Colon (tissue), 2 donors: ENCODE measurements around the gene ITGB6.

Source experiments
- FAIRE-seq: peaks from 2 replicates; lab custom pipeline; 2012; peaks lifted over from hg19 to GRCh38; lab: Jason Lieb, UNC
- donor health status: control.
- donor health status: control.

Gene ITGB6

GRCh38 chr2:160199683-160200389, at the start of gene ITGB6:
ITGB6 (minus strand) TSS chr2:160200272; CDS start chr2:160200063, 209 bp downstream.
- FAIRE-seq, result no peak

GRCh38 chr2:160247296-160248035, 47.4 kb upstream of the ITGB6 start:
- no peak for FAIRE-seq

- FAIRE-seq, result no peak
Measured at GRCh38 chr2:160246356-160246755, 46.3 kb upstream of the ITGB6 start.

- FAIRE-seq, result no peak
Measured at GRCh38 chr2:160245614-160246155, 45.6 kb upstream of the ITGB6 start.

GRCh38 chr2:160242893-160243564, 43.0 kb upstream of the ITGB6 start:
- FAIRE-seq, result no peak

GRCh38 chr2:160241251-160242137, 41.4 kb upstream of the ITGB6 start:
- no peak for FAIRE-seq

GRCh38 chr2:160239436-160239835, 39.4 kb upstream of the ITGB6 start:
- FAIRE-seq, result no peak

- no peak for FAIRE-seq
Measured at GRCh38 chr2:160238392-160238791, 38.3 kb upstream of the ITGB6 start.

- no peak for FAIRE-seq
Measured at GRCh38 chr2:160232905-160233475, 32.9 kb upstream of the ITGB6 start.

- no peak for FAIRE-seq
Measured at GRCh38 chr2:160229591-160229990, 29.5 kb upstream of the ITGB6 start.

GRCh38 chr2:160228141-160228917, 28.3 kb upstream of the ITGB6 start:
- no peak for FAIRE-seq

GRCh38 chr2:160227293-160227915, 27.3 kb upstream of the ITGB6 start:
- FAIRE-seq, result no peak

GRCh38 chr2:160226367-160226766, 26.3 kb upstream of the ITGB6 start:
- FAIRE-seq, result no peak

GRCh38 chr2:160225722-160226121, 25.6 kb upstream of the ITGB6 start:
- FAIRE-seq, result no peak

- no peak for FAIRE-seq
Measured at GRCh38 chr2:160224507-160224906, 24.4 kb upstream of the ITGB6 start.

GRCh38 chr2:160224060-160224459, 24.0 kb upstream of the ITGB6 start:
- FAIRE-seq, result no peak

GRCh38 chr2:160223560-160223959, 23.5 kb upstream of the ITGB6 start:
- no peak for FAIRE-seq

GRCh38 chr2:160222546-160223283, 22.6 kb upstream of the ITGB6 start:
- no peak for FAIRE-seq
